ENCODE data around the gene C3.

DNA sequence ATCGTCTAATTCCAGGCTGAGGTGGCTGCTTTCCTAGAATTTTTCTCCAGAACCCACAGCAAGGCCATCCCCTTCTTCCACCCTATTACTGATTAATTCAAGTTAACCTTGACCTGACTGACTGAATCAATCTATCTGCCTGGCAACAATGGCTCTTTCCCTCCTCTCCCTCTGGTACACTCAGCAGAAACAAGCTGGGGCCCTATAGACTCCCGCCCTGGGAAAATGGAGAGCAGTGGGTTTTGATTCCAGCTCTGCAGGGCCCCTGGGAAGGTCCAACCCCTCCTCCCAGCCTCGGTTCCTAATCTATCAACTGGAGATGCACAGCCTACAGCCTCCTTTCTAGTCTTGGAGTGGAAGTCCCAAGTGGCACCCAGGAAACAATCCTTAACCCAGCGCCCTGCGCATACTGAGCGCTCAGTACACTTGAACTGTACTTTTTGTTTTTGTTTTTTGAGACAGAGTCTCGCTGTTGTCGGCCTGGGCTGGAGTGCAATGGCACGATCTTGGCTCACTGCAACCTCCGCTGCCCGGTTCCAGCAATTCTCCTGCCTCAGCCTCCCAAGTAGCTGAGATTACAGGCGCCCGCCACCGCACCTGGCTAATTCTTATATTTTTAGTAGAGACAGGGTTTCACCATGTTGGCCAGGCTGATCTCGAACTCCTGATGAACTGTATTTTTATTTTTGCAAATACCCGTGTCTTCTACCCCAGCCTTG, 5.2 kb upstream of the C3 start:
- TF ChIP-seq EZH2 (IDR thresholded peaks at IDR 0.05) (no peak), POLR2AphosphoS5 (IDR thresholded peaks at IDR 0.05; ENCODE audit: borderline replicate concordance, low read depth, low read length) (no peak), FOXP2 (optimal IDR thresholded peaks at IDR 0.05; ENCODE audit: control extremely low read depth, extremely low read length, insufficient read depth) (no peak)

Data from SK-N-MC (cell line).